Large intestine (tissue), 3 donors: ENCODE data around the gene FSD1. TPM values are rescaled to one million over a fixed set of nuclear protein-coding genes. Genes with fewer than 3 reads are reported as not detected.

Experiments used
- DNase-seq, 2 donors: peaks; one replicate each; pipeline versions ENCODE4 v3.0.0 to v3.0.0-alpha.2; 2013
- H3K27ac ChIP-seq: one replicate; pipeline ENCODE4 v1.5.1; 2013; ENCODE audit warnings: low read length
- H3K27me3 ChIP-seq: 2 replicates; pipeline ENCODE4 v1.6.1; 2013; ENCODE audit warnings: low read length; ENCODE audit not compliant: control insufficient read depth, insufficient read depth
- H3K36me3 ChIP-seq: 2 replicates; pipeline ENCODE4 v1.6.1; 2013; ENCODE audit warnings: low read length; ENCODE audit not compliant: control insufficient read depth, insufficient read depth
- H3K4me1 ChIP-seq: one replicate; pipeline ENCODE4 v1.6.1; 2013; ENCODE audit warnings: low read length; ENCODE audit not compliant: control insufficient read depth, insufficient read depth
- H3K4me3 ChIP-seq: one replicate; pipeline ENCODE4 v1.5.1; 2013; ENCODE audit warnings: low read length
- H3K9me3 ChIP-seq: one replicate; pipeline ENCODE4 v1.6.1; 2013; ENCODE audit warnings: mild to moderate bottlenecking, low read depth, low read length, moderate library complexity; ENCODE audit not compliant: control insufficient read depth
- WGBS: methylation state at CpG from one replicate; pipeline ENCODE4 v1.1.5; 2013; ENCODE audit warnings: low lambda C conversion rate; ENCODE audit not compliant: insufficient coverage; 5-methylcytosine and 5-hydroxymethylcytosine counted together
- polyA plus RNA-seq: library from polyadenylated mRNA; unstranded; fragments of 120-200 nt; gene quantifications from one replicate; pipeline ENCODE4 v1.2.1, GENCODE V29; 2013

FSD1 gene
- polyA plus RNA-seq, 1 donor: 5.1 TPM

GRCh38 chr19:4300589-4300988 lies 3.8 kb upstream of the FSD1 start:
- no peak for DNase-seq
- no peak overlapping the region for H3K4me3 ChIP-seq
- no peaks in the 10 kb centered on the region for H3K36me3 ChIP-seq
- no peak overlapping the region for H3K27ac ChIP-seq
- WGBS: 92% methylated on average over 2 of the region's 3 CpGs
- no peaks in the 10 kb centered on the region for H3K27me3 ChIP-seq
- H3K4me1 ChIP-seq: peaks cover 3% of the 10 kb centered on the region
- no peaks in the 10 kb centered on the region for H3K9me3 ChIP-seq

- no peaks in the 10 kb centered on the region for H3K9me3 ChIP-seq
- no peak overlapping the region for H3K4me3 ChIP-seq
- 50% methylated on average over 2 of the region's 13 CpGs for WGBS
- peaks cover 3% of the 10 kb centered on the region for H3K4me1 ChIP-seq
- H3K27ac ChIP-seq: no peak overlapping the region
- no peaks in the 10 kb centered on the region for H3K27me3 ChIP-seq
- DNase-seq: no peak
- H3K36me3 ChIP-seq: no peaks in the 10 kb centered on the region
Measured at GRCh38 chr19:4301590-4302242, 2.7 kb upstream of the FSD1 start.

GRCh38 chr19:4302243-4302640 lies 2.2 kb upstream of the FSD1 start, which contains the start of gene TMIGD2:
Gene TMIGD2 (minus strand): TSS chr19:4302389. CDS start chr19:4302385, 4 bp downstream.
- Histone ChIP-seq H3K27me3 (no peaks in the 10 kb centered on the region), H3K36me3 (no peaks in the 10 kb centered on the region), H3K27ac (no peak within 1 kb of the TSS), H3K4me3 (no peak within 1 kb of the TSS), H3K4me1 (peaks cover 3% of the 10 kb centered on the region), H3K9me3 (no peaks in the 10 kb centered on the region)
- WGBS: no CpG with 5 or more reads among the region's 8 CpGs
- no peak for DNase-seq

GRCh38 chr19:4303819-4304537 lies 420 bp upstream of the FSD1 start:
- Histone ChIP-seq H3K4me1 (peaks cover 3% of the 10 kb centered on the region), H3K36me3 (no peaks in the 10 kb centered on the region), H3K27ac (no peak overlapping the region), H3K4me3 (no peak overlapping the region), H3K27me3 (no peaks in the 10 kb centered on the region), H3K9me3 (no peaks in the 10 kb centered on the region)
- no peak for DNase-seq
- no CpG with 5 or more reads among the region's 18 CpGs for WGBS

GRCh38 chr19:4305257-4305612 lies 837 bp downstream of the FSD1 start:
- Histone ChIP-seq H3K4me3 (no peak overlapping the region), H3K27ac (no peak overlapping the region), H3K27me3 (no peaks in the 10 kb centered on the region), H3K36me3 (no peaks in the 10 kb centered on the region), H3K9me3 (peaks cover under 1% of the 10 kb centered on the region), H3K4me1 (peaks cover 3% of the 10 kb centered on the region)
- no peak for DNase-seq
- no CpG with 5 or more reads among the region's 7 CpGs for WGBS

GRCh38 chr19:4305659-4306058 lies 1.3 kb downstream of the FSD1 start:
- peaks cover 3% of the 10 kb centered on the region for H3K4me1 ChIP-seq
- H3K9me3 ChIP-seq: peaks cover 3% of the 10 kb centered on the region
- H3K27me3 ChIP-seq: no peaks in the 10 kb centered on the region
- no peak overlapping the region for H3K27ac ChIP-seq
- no peak for DNase-seq
- WGBS: no CpG with 5 or more reads among the region's 16 CpGs
- H3K36me3 ChIP-seq: no peaks in the 10 kb centered on the region
- H3K4me3 ChIP-seq: no peak overlapping the region

GRCh38 chr19:4310247-4311121 lies 6.1 kb downstream of the FSD1 start:
- DNase-seq: no peak
- no peaks in the 10 kb centered on the region for H3K27me3 ChIP-seq
- WGBS: no CpG with 5 or more reads among the region's 22 CpGs

GRCh38 chr19:4313847-4314490 lies 9.6 kb downstream of the FSD1 start:
- 33% methylated on average over 2 of the region's 12 CpGs for WGBS
- DNase-seq: no peak

More at GRCh38 chr19:4310247-4311121, 6.1 kb downstream of the FSD1 start:
- Histone ChIP-seq H3K9me3 (peaks cover 3% of the 10 kb centered on the region), H3K4me1 (no peaks in the 10 kb centered on the region), H3K36me3 (no peaks in the 10 kb centered on the region), H3K4me3 (no peak overlapping the region), H3K27ac (no peak overlapping the region)

GRCh38 chr19:4316956-4317355 lies 12.6 kb downstream of the FSD1 start:
- DNase-seq: no peak
- Histone ChIP-seq H3K4me3 (no peak overlapping the region), H3K9me3 (peaks cover 5% of the 10 kb centered on the region), H3K27ac (no peak overlapping the region), H3K36me3 (no peaks in the 10 kb centered on the region), H3K4me1 (no peaks in the 10 kb centered on the region), H3K27me3 (no peaks in the 10 kb centered on the region)
- WGBS: no CpG with 5 or more reads among the region's 9 CpGs

More at GRCh38 chr19:4313847-4314490, 9.6 kb downstream of the FSD1 start:
- peaks cover 3% of the 10 kb centered on the region for H3K9me3 ChIP-seq
- H3K4me1 ChIP-seq: no peaks in the 10 kb centered on the region
- no peaks in the 10 kb centered on the region for H3K27me3 ChIP-seq
- H3K36me3 ChIP-seq: no peaks in the 10 kb centered on the region
- no peak overlapping the region for H3K27ac ChIP-seq
- no peak overlapping the region for H3K4me3 ChIP-seq

- no peak for DNase-seq
- Histone ChIP-seq H3K9me3 (peaks cover 8% of the 10 kb centered on the region), H3K36me3 (no peaks in the 10 kb centered on the region), H3K4me3 (no peak overlapping the region), H3K27ac (no peak overlapping the region), H3K27me3 (no peaks in the 10 kb centered on the region), H3K4me1 (no peaks in the 10 kb centered on the region)
- WGBS: no CpG with 5 or more reads among the region's 7 CpGs
Measured at GRCh38 chr19:4318460-4318859, 14.1 kb downstream of the FSD1 start.
